ENCODE data around the gene EXD1.

Gene EXD1

DNA sequence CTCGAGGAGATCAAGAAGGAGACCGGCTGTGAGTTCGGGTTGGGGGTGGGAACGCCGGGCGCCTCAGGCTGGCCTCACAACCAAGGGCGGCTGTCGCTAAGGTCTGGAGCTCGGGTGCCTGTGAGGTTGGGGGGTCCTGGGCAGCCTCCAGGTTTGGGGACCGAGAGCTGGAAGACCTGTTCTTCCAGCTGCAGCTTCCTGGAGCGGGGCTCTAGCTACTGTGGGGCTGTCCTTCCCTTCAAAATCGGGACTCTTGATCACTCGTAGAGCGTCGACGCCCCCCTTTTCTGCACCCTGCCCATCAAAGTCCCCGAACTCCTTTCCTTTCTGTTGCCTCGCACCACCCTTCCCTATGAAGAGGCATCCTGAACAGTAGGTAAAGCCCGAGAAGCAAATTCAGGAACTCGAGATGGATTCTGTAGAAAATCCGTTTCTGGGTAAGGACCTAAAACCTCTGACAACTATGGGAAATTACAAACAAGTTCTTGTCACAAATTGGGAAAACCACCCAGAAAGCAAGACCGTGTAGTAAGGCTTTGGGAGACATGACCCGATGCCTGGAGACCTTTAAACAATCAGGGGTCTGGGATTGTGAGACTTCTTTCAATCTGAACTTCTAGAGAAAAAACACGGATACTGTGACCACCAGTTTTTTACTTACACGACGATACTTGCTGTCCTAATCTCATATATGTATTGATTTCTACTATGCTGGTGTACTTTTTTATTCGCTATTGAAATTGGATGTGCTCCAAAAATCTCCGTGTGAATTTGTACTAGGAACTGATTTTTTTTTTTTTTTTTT, 1.1 kb upstream of the EXD1 start:
- no peak for DNase-seq

DNA sequence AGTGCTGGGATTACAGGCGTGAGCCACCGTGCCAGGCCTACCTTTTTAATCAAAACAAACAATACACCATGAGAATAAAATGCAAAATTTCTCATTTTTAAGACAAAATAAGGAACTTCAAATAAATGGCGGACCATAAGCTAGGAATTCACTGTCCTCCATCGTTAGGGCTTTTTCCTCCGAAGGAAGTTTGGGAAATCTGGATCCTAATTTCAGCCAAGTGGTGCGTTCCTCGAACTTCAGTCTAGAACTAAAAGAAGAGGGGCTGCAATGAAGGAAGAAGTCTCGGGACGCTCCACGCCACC, 260 bp downstream of the EXD1 start:
- no peak for DNase-seq

DNA sequence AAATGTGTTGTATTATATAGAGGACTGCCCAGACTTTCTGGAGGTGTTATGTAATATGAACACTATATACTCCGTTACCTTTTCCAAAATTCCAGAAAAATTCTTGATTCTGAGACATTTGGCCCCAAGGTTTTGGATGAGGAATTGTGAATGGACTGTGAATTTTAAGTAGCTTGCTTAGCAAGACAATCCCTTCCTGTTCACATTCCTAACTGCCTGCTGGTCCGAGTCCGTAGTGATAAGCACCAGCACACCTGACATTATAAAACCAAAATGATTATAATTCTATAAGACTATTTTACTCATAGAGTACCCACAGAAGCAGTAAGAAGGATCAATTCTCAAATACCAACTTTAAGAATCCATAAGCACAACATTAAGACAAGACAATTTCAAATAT, 11.2 kb downstream of the EXD1 start:
- no peak for DNase-seq

DNA sequence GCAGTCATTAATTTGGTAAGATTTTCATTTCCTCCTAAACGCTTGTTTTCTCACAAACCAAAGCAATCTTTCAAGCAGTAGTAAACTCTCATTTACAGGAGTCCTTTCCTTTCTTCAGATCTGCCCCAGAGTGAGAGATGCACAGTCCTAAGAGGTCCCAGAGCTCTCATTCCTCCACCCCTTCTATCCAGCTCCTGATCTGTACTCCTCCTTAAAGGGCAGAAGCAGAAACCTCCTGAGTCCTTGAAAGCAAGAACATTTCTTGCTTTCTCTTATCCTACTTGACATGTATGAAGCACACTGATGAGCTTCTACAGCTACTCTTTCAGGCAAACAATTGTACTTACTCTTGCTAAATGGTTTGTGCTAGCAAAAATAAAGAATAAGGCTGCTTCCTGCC, 11.7 kb downstream of the EXD1 start:
- DNase-seq: no peak

DNA sequence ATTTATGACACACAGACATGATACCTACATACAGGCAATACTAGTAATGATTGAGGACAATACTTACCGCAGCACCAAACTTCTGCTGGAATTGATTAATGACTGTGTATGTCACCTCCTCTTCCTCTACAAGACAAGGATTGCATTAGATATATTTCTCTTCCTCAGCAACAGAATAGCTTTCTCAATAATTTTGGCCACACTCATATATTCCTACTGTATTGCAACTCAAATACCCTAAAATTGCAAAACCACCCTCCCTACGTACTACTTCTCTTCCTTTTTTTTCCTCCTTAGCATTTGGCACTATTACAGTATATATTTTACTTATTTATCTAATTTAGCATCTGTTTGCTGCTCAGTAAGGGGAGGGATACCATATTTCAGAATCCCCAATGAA, 14.8 kb downstream of the EXD1 start:
- no peak for DNase-seq

DNA sequence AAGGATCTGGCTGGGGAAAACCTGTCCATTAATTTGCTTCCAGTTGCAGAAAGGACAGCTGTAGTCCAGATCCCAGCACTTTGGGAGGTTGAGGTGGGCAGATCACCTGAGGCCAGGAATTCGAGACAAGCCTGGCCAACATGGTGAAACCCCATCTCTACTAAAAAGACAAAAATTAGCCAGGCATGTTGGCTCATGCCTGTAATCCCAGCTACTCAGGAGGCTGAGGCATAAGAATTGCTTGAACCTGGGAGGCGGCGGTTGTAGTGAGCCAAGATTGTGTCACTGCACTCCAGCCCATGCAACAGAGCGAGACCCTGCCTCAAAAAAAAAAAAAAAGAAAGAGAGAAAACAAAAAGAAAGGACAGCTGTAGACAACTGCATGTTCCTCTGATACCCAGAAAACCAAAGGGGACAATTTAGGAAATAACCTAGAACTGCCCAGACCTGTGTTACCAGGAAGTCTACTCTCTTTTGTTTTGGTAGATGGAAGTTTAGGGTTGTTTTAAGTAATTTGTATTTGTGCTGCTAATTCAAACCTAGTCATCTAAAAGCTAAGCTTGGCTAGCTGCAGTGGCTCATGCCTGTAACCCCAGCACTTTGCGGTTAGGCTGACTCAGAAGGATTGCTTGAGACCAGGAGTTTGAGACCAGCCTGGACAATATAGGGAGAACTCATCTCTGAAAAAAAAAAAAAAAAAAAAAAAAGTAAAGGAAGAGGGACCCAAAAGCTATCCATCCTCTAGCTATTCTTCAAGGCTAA, 22.7 kb downstream of the EXD1 start:
- no peak for DNase-seq

DNA sequence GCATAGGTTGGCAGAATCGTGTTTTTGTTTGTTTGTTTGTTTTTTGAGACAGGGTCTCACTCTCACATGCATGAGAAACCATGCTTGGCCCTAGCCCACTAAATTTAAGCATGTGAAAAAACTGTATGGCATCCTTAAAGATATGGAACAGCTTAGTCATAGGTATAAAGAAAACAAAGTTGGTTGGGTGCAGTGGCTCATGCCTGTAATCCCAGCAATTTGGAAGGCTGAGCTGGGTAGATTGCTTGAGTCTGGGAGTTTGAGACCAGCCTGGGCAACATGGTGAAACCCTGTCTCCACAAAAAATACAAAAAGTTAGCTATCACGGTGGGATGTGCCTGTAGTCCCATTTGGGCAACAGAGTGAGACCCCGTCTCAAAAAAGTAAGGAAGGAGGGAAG, 25.2 kb downstream of the EXD1 start:
- no peak for DNase-seq

DNA sequence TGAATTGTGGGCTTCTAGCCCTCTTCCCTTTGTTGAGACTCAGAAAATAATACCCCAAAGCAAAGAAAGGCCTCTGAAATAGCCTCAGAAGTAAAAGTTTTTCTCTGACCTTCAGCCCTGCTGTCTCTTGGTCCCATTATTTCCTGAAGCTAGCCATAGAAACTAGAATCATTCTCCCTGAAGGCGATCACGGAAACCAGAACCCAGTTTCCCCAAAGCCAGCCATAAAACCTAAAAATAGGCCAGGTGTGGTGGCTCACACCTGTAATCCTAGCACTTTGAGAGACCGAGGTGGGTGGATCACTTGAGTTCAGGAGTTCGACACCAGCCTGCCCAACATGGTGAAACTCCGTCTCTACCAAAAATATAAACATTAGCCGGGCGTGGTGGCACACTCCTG, 27.2 kb downstream of the EXD1 start:
- no peak for DNase-seq

DNA sequence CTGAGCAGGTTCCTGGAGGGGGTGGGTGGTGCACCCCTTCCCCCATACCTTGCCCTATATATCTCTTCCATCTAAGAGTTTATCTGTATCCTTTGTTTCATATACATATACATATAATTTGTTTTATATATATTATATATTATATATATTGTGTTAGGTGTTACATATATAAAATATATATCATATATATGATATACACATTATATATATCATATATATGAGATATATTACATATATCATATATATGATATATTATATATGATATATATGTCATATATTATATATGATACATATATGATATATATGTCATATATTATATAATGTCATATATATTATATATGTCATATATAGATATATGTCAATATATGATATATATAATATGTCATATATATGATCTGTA, 31.1 kb downstream of the EXD1 start:
- no peak for DNase-seq

DNA sequence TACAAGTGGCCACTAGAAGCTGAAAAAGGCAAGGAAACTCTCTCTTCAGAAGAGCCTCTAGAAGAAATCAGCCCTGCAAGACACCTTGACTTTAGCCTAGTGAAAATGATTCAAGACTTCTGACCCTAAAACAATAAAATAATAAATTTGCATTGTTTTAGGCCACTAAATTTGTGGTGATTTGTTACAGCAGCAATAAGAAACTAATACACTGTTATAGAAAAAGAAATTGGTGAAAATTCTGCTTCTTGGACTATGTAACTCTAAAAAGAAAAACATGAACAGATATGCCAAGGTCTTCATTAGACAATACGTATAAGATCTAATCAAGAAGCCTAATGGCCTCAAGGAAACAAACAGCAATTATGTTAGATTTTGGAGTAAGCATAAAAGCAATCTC, 36.1 kb downstream of the EXD1 start:
- DNase-seq: no peak

DNA sequence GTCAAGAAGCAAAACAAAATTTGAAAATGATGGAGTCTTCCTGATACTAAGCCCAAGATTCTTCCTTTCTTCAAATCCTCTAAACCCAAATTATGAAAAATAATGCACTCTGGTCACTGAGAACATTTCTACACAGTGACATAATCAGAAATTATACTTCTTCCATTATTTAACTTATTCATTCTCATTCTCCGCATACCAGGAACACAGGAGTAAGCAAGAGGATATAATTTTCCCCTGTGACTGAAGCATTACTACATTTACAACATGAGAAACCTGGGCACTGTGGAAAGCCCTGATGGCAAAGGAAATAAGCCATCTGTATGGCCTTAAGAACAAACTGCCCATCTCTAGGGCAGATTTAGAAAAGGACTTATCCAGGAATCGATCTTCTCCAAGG, 47.0 kb downstream of the EXD1 start:
- no peak for DNase-seq

DNA sequence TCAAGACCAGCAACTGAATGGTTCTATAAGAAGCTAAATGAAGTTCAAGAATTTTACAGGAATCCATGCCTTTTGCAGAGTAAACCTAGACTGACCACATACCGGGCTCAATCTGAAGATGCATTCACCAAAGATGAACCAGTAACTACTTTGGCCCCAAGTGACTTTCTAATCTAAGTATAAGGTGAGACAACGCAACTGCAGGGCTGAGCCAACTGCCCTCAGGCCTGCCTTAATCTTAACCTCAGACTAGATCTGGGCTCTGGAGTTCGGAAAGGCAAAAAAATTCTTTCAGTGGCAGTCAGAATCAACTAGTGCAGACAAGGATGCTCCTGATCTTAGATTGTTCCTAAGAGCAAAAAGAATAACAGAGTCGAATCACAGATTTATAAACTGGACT, 48.3 kb downstream of the EXD1 start:
- DNase-seq: no peak

DNA sequence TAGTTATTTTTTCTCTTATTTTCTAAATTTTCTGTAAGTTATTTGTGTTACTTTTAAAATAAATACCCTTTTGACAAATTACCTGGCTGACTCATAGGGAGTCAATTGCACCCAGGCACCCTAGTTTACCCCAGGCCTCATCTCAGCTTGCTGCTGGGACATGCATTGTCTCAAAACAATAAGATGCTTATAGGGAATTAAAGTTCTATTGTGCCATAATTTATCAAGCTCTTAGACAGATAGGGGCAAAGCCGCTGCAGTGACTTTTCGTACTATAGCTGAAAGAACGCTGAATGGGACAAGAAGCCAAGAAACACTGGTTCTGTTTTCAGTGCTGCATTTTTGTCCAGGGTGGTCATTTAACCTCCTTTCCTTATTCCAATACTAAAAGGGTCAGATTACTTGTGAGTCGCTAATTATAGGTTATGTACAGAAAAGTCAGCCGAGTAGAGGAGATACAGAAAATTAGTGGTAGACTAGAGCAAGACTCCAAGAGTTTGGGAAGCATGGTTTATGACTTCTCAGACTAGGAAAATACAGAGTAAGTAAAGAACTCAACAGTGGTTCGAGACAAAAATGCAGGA, 50.3 kb downstream of the EXD1 start:
- DNase-seq: no peak

DNA sequence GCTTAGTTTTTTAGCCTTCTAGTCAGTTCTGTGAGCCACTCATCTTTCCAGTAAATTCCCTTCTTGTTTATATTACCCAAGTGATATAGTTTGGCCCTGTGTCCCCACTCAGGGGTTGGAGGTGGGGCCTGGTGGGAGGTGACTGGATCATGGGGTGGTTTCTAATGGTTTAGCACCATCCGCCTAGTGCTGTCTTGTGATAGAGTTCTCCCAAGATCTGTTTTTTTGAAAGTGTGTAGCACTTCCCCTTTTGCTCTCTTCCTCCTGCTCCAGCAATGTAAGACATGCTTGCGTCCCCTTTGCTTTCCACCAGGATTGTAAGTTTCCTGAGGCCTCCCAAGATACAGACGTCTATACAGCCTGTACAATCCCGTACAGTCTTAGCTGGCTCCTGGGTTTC, 60.8 kb downstream of the EXD1 start:
- no peak for DNase-seq

DNA sequence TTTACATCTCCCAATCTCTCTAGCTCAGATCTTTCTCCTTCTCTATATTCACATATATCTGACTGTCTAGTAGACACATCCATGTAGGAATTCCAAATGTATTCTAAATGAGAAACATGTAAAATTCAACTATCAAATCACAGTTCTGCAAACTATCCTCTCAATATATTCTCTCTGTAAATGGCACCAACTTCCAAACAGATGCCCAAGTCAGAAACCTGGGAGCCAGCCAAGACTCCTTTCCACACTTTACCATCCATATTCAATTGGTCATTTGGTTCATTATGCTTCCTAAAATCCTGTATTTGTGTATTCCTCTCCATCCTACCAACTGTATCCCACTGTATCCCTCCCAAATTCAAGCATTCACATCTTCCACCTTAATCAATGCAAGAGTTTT, 61.5 kb downstream of the EXD1 start:
- no peak for DNase-seq

DNA sequence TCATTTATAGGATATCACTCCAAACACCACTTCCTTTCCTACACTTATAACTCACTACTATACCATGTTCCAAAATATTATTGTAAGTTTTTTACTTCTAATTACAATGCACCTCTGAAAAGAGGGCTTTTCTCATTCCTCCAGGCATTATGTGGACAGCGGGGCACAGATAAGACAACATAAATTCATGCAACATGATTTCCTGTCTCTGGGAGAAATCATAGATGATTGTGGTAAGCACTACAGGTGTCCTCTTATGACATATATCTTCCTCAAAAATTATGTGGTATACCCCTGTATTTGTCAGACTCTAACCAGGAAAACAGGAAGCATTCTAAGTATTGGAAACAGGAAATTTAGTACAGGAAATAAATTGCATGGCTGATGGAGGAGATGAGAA, 68.8 kb downstream of the EXD1 start:
- DNase-seq: no peak

DNA sequence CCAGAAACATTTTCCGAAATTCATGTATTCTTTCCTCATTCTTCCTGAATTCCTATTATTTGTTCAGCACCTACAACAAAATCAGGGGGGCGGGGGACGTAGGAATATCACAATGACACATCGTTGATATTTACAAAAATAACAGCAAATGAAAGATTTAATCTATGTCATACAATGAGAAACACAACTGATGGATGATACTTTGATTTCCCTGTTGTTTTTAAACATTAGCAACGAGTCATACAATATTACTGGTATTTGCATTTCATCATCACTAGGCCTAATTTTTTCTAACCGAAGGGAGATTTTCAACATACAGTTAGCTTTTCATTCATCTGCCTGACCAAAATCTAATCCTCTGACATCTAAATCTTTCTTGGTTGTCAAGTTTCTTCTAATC, 69.2 kb downstream of the EXD1 start:
- DNase-seq: no peak

DNA sequence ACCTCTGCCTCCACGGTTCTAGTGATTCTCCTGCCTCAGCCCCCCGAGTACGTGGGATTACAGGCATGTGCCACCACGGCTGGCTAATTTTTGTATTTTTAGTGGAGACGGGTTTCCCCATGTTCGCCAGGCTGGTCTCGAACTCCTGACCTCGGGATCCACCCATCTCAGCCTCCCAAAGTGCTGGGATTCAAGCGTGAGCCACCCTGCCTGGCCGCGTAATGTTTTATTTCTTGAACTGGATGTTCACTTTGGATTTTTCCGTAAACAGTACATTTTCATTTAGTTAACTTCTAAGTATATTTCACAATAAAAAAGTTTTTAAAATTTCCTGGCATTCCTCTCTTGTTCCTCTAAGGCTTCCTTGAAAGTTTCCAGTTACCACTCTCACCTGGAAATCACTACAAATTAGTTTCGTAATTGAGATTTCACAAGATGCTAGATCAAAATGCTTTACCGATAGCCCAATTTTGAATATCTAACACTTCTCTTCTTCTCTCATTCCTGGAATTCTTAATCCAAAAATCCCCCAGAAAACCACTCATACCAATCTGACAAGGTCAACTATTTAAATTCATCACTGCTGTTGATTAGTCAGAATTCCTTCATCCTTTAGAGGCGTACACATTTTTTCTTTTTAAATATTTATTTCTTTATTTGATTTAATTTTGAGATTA, 69.8 kb downstream of the EXD1 start:
- DNase-seq: no peak

DNA sequence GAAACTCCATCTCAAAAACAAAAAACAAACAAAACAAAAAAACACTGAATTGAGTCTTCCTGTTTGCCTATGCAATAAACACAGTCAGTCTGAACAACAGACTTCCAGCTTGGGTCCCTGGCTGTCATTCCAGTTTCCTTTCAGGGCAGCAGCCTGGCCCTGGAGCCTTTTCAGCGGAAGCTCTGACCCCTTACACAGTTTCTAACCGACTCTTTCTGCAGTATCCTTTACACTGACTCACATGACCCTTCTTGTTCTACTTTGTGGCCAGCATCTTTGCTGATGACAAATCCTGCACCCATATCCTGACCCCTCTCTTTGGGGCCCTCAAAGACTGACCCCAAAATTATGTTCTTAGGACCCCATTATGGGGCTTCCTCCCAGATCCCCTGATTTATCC, 76.1 kb downstream of the EXD1 start:
- no peak for DNase-seq

DNA sequence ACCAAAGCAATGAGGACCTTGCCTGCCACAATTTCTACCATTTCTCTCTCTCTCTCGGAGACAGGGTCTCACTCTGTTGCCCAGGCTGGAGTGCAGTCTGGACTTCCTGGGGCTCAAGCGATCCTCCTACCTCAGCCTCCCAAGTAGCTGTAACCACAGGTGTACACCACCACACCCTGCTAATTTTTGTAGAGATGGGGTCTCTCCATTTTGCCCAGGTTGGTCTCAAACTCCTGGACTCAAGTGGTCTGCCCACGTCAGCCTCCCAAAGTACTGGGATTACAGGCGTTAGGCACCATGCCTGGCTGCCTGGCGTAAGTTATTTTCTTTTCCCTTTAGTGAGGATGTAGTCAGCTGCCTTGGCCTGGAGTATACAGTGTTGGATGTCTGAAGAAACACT, 76.8 kb downstream of the EXD1 start:
- DNase-seq: no peak

DNA sequence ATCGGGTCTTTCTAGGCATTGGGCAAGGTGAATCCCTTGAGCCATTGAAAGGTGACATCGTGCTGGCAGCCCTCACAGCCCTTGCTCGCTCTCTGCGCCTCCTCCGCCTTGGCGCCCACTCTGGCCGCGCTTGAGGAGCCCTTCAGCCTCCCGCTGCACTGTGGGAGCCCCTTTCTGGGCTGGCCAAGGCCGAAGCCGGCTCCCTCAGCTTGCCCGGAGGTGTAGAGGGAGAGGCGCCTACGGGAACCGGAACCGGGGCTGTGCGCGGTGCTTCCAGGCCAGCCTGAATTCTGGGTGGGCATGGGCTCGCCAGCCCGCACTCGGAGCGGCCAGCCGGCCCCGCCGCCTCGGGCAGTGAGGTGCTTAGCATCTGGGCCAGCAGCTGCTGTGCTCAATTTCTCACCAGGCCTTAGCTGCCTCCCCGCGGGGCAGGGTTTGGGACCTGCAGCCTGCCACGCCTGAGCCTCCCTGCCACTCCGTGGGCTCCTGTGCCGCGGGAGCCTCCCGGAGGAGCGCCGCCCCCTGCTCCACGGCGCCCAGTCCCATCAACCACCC, 79.0 kb downstream of the EXD1 start:
- DNase-seq: no peak

DNA sequence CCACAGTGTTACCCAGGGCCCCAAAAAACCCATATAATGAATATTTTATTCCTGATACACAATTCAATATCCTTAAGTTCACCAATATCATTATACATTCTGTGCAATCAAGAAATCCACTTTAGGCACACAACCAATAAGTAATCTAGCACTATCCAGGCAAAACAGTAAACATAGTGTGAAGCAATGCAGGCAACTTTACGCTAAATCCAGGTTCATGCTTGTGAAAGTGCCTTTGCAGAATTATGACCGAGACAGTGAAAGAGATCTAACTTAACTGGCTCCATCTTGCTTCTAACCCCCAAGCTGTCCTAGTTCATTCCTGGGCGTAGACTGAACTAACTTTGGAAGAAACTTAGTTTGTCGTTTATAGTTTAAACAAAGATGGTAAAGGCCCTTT, 80.3 kb downstream of the EXD1 start:
- DNase-seq: no peak

DNA sequence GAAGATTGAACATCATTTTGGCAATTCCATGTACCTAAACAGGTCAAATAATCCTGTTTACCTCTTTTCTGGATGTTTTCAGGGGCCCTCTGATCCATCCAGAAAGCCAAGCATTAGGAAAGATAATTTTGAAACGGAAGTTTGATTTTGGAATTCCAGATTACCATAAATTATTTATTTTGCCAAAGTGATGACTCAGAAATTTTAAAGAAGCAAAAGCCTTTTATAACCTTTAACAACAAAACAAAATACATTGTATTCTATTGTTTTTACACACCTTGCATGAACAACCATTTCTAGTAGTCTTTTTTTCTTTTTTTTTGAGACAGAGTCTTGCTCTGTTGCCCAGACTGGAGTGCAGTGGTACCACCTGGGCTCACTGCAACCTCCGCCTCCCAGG, 82.5 kb downstream of the EXD1 start:
- DNase-seq: no peak

DNA sequence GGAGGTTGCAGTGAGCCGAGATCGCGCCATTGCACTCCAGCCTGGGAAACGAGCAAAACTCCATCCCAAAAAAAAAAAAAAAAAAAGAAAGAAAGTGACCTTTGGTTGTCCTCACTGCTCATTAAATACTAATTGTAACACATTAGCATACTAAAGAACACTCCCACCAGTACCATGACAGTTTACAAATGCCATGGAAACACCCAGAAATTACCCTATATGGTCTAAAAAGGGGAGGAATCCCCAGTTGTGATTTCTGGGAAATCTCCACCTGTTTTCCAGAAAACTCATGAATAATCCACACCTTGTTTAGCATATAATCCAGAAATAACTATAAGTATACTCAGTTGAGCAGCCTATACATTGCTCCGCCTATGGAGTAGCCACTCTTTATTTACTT, 90.9 kb downstream of the EXD1 start:
- DNase-seq: no peak
